H9 (cell line): ENCODE measurements around the gene PNMA1. TPM values are rescaled to one million over a fixed set of nuclear protein-coding genes. Genes with fewer than 3 reads are reported as not detected.

Experiments
- DNase-seq: peaks from one replicate; pipeline ENCODE4 v3.0.0-alpha.2; 2017
- H2AFZ ChIP-seq: one replicate; pipeline ENCODE4 v1.6.1; 2013; ENCODE audit warnings: mild to moderate bottlenecking, low read length, control low read depth, moderate library complexity
- H2AK5ac ChIP-seq: 2 replicates; pipeline ENCODE4 v1.6.1; 2013; ENCODE audit warnings: low read length, control low read depth, mixed read lengths; ENCODE audit not compliant: insufficient read length
- H2BK120ac ChIP-seq: one replicate; pipeline ENCODE4 v1.6.1; 2013; ENCODE audit warnings: low read depth, mild to moderate bottlenecking, low read length, control low read depth, inconsistent platforms; ENCODE audit not compliant: poor library complexity, severe bottlenecking
- H2BK12ac ChIP-seq: 2 replicates; pipeline ENCODE4 v1.6.1; 2013; ENCODE audit warnings: low read length, control low read depth, mixed read lengths, low read depth; ENCODE audit not compliant: insufficient read length
- H2BK15ac ChIP-seq: 2 replicates; pipeline ENCODE4 v1.6.1; 2013; ENCODE audit warnings: low read depth, low read length, control low read depth
- H2BK20ac ChIP-seq: one replicate; pipeline ENCODE4 v1.6.1; 2013; ENCODE audit warnings: low read depth, mild to moderate bottlenecking, low read length, control low read depth, inconsistent platforms; ENCODE audit not compliant: poor library complexity, severe bottlenecking
- H2BK5ac ChIP-seq: 2 replicates; pipeline ENCODE4 v1.6.1; 2013; ENCODE audit warnings: low read length, control low read depth, mixed read lengths; ENCODE audit not compliant: insufficient read length
- H3K14ac ChIP-seq: 2 replicates; pipeline ENCODE4 v1.6.1; 2013; ENCODE audit warnings: low read length, control low read depth; ENCODE audit not compliant: insufficient read depth
- H3K18ac ChIP-seq: 2 replicates; pipeline ENCODE4 v1.6.1; 2013; ENCODE audit warnings: low read depth, mild to moderate bottlenecking, mixed read lengths, low read length, control low read depth; ENCODE audit not compliant: insufficient read length
- H3K23ac ChIP-seq: 2 replicates; pipeline ENCODE4 v1.6.1; 2013; ENCODE audit warnings: low read length, control low read depth, mixed read lengths, low read depth; ENCODE audit not compliant: insufficient read length
- H3K23me2 ChIP-seq: 2 replicates; pipeline ENCODE4 v1.6.1; 2013; ENCODE audit warnings: low read depth, mild to moderate bottlenecking, mixed read lengths, low read length, control low read depth; ENCODE audit not compliant: insufficient read length, poor library complexity, severe bottlenecking
- H3K27ac ChIP-seq: 2 replicates; pipeline ENCODE4 v1.5.1; 2013; ENCODE audit warnings: low read length, control low read depth, mixed read lengths, low read depth; ENCODE audit not compliant: insufficient read length
- H3K27me3 ChIP-seq: 2 replicates; pipeline ENCODE4 v1.6.1; 2013; ENCODE audit warnings: low read length, control low read depth, inconsistent platforms; ENCODE audit not compliant: insufficient read depth
- H3K4ac ChIP-seq: 2 replicates; pipeline ENCODE4 v1.6.1; 2013; ENCODE audit warnings: low read depth, mild to moderate bottlenecking, control low read depth, inconsistent platforms, low read length, moderate library complexity
- H3K4me1 ChIP-seq: 2 replicates; pipeline ENCODE4 v1.6.1; 2013; ENCODE audit warnings: low read length, control low read depth, inconsistent platforms; ENCODE audit not compliant: insufficient read depth
- H3K4me2 ChIP-seq: 2 replicates; pipeline ENCODE4 v1.6.1; 2013; ENCODE audit warnings: low read length, control low read depth, mixed read lengths; ENCODE audit not compliant: insufficient read length, insufficient read depth
- H3K56ac ChIP-seq: 2 replicates; pipeline ENCODE4 v1.6.1; 2013; ENCODE audit warnings: low read depth, mild to moderate bottlenecking, mixed read lengths, low read length, control low read depth; ENCODE audit not compliant: insufficient read length
- H3K79me1 ChIP-seq: 2 replicates; pipeline ENCODE4 v1.6.1; 2013; ENCODE audit warnings: low read depth, mild to moderate bottlenecking, moderate library complexity, low read length, control low read depth, inconsistent platforms; ENCODE audit not compliant: insufficient read depth, poor library complexity, severe bottlenecking
- H3K79me2 ChIP-seq: 2 replicates; pipeline ENCODE4 v1.6.1; 2013; ENCODE audit warnings: low read length, control low read depth, inconsistent platforms; ENCODE audit not compliant: insufficient read depth
- H3K9ac ChIP-seq: 2 replicates; pipeline ENCODE4 v1.6.1; 2013; ENCODE audit warnings: low read length, control low read depth, mixed read lengths; ENCODE audit not compliant: insufficient read length; ENCODE audit errors: extremely low read depth
- H3K9me3 ChIP-seq: one replicate; pipeline ENCODE4 v1.6.1; 2013; ENCODE audit warnings: low read depth, low read length, inconsistent platforms; ENCODE audit not compliant: control insufficient read depth
- H3T11ph ChIP-seq: one replicate; pipeline ENCODE4 v1.6.1; 2013; ENCODE audit warnings: mild to moderate bottlenecking, low read length, control low read depth, inconsistent platforms
- H4K20me1 ChIP-seq: one replicate; pipeline ENCODE4 v1.6.1; 2013; ENCODE audit not compliant: control insufficient read depth, insufficient read length, insufficient read depth
- H4K5ac ChIP-seq: 2 replicates; pipeline ENCODE4 v1.6.1; 2013; ENCODE audit warnings: low read depth, mild to moderate bottlenecking, mixed read lengths, low read length, control low read depth; ENCODE audit not compliant: insufficient read length
- H4K8ac ChIP-seq: replicated peaks from 2 replicates; pipeline ENCODE4 v1.6.1; 2013; ENCODE audit warnings: low read length, control low read depth, mixed read lengths, low read depth; ENCODE audit not compliant: insufficient read length
- H4K91ac ChIP-seq: 2 replicates; pipeline ENCODE4 v1.6.1; 2013; ENCODE audit warnings: low read depth, mild to moderate bottlenecking, moderate library complexity, mixed read lengths, low read length, control low read depth; ENCODE audit not compliant: insufficient read length
- H3K27ac Mint-ChIP-seq, 3 experiments: 2 replicates in 2 of 3; 3 replicates in 1 of 3; pipeline ENCODE4 v1.8.0; 2020 to 2021; ENCODE audit warnings: mixed read lengths in 3 of 3, mild to moderate bottlenecking in 1 of 3, moderate library complexity in 1 of 3
- H3K27me3 Mint-ChIP-seq: 2 replicates; pipeline ENCODE4 v1.8.0; 2021; ENCODE audit warnings: low read depth, mild to moderate bottlenecking, moderate library complexity, mixed read lengths
- H3K36me3 Mint-ChIP-seq, 3 experiments: 2 replicates in 2 of 3; 3 replicates in 1 of 3; pipeline ENCODE4 v1.8.0; 2020 to 2021; ENCODE audit warnings: low read depth in 3 of 3, mixed read lengths in 3 of 3; ENCODE audit not compliant: insufficient read depth in 1 of 3
- H3K4me1 Mint-ChIP-seq, 2 experiments: 2 replicates each; pipeline ENCODE4 v1.8.0; 2020; ENCODE audit warnings: mixed read lengths in 2 of 2
- H3K4me3 Mint-ChIP-seq, 2 experiments: 2 replicates in 1 of 2; 3 replicates in 1 of 2; pipeline ENCODE4 v1.8.0; 2020 to 2021; ENCODE audit warnings: mild to moderate bottlenecking in 2 of 2, mixed read lengths in 2 of 2, moderate library complexity in 1 of 2
- H3K9me3 Mint-ChIP-seq, 2 experiments: 2 replicates in 1 of 2; 3 replicates in 1 of 2; pipeline ENCODE4 v1.8.0; 2020; ENCODE audit warnings: mild to moderate bottlenecking in 2 of 2, mixed read lengths in 2 of 2, moderate library complexity in 1 of 2
- WGBS: extraction: QIAGEN DNeasy Blood & Tissue Kit; methylation state at CpG from one replicate; pipeline ENCODE4 v1.1.7; 2013; ENCODE audit warnings: missing lambda C conversion rate, low lambda C conversion rate, mixed read lengths; ENCODE audit not compliant: insufficient read length; ENCODE audit errors: extremely low coverage; 5-methylcytosine and 5-hydroxymethylcytosine counted together
- total RNA-seq: library from RNA; stranded (reverse); gene quantifications from 2 replicates; pipeline ENCODE4 v1.2.1, GENCODE V29; 2021
- TF ChIP-seq, protein P1 (sequence below): fragments of 200-600 bp; sonication (generic); conservative IDR thresholded peaks from 3 replicates; pipeline ENCODE4 v1.8.0; 2021; ENCODE audit warnings: antibody characterized with exemption, mild to moderate bottlenecking

PNMA1 gene
- total RNA-seq, 1 experiment from 2014 or later: 56.1 TPM

DNA sequence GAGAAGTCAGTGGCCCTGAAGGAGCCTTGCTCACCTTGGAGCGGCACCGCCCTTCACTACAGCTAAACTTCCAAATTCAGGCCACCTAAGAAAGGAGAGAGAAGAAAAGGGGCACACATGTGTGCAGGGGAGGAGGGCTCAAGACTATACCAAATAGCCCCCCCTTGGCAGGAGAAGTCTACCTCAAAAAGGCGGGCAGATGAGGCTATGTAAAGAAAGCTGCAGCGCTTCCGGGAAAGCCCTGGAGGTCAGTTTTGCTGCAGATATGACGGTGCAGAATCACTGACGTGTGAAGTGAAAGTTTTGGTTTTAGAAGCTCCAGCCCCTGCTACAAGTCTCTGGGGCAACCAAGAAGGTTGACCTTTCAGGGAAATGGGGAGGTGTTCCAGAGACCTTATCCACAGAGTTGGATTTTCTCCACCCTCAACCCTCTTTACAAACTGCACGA lies 48.2 kb upstream of the PNMA1 start:
- no peak overlapping the region for H2BK15ac ChIP-seq
- TF ChIP-seq, protein P1, sequence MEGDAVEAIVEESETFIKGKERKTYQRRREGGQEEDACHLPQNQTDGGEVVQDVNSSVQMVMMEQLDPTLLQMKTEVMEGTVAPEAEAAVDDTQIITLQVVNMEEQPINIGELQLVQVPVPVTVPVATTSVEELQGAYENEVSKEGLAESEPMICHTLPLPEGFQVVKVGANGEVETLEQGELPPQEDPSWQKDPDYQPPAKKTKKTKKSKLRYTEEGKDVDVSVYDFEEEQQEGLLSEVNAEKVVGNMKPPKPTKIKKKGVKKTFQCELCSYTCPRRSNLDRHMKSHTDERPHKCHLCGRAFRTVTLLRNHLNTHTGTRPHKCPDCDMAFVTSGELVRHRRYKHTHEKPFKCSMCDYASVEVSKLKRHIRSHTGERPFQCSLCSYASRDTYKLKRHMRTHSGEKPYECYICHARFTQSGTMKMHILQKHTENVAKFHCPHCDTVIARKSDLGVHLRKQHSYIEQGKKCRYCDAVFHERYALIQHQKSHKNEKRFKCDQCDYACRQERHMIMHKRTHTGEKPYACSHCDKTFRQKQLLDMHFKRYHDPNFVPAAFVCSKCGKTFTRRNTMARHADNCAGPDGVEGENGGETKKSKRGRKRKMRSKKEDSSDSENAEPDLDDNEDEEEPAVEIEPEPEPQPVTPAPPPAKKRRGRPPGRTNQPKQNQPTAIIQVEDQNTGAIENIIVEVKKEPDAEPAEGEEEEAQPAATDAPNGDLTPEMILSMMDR: no peak
- no peak overlapping the region for H3K23ac ChIP-seq
- no peak overlapping the region for H2BK5ac ChIP-seq
- peaks cover 3% of the 10 kb centered on the region; the same call in 1 of the 2 replicates for H3K4me1 ChIP-seq
- H3K56ac ChIP-seq: no peak overlapping the region
- Mint-ChIP-seq H3K27ac (0 out of 7 replicates have a peak overlapping the region, but pooled peaks of 1 of the 3 experiments have one; percentile 34), H3K27me3 (peaks cover 76% of the 10 kb centered on the region), H3K4me1 (peaks cover 26 to 44% of the 10 kb centered on the region in 2 experiments), H3K4me3 (no peak overlapping the region), H3K9me3 (no peaks in the 10 kb centered on the region; a peak in 1 of 5 replicates), H3K36me3 (no peaks in the 10 kb centered on the region)
- no peak overlapping the region for H2AK5ac ChIP-seq
- H3K27me3 ChIP-seq: no peaks in the 10 kb centered on the region; the same call in 1 of the 2 replicates
- no peak overlapping the region for H3K4ac ChIP-seq
- H3T11ph ChIP-seq: no peak overlapping the region
- H3K9me3 ChIP-seq: no peaks in the 10 kb centered on the region
- H2BK20ac ChIP-seq: no peak overlapping the region
- no peaks in the 10 kb centered on the region for H3K79me2 ChIP-seq
- peaks cover 14% of the 10 kb centered on the region for H3K23me2 ChIP-seq
- H3K27ac ChIP-seq: no peak overlapping the region
- H4K91ac ChIP-seq: no peak overlapping the region
- no peak overlapping the region for H2BK120ac ChIP-seq
- H4K8ac ChIP-seq: no peak overlapping the region
- H2BK12ac ChIP-seq: no peak overlapping the region
- no peak overlapping the region for H2AFZ ChIP-seq
- H3K9ac ChIP-seq: no peak overlapping the region
- no peak overlapping the region for H3K14ac ChIP-seq
- DNase-seq: no peak
- no peak overlapping the region for H4K5ac ChIP-seq
- no CpG with 5 or more reads among the region's 8 CpGs for WGBS
- no peaks in the 10 kb centered on the region for H3K79me1 ChIP-seq
- H3K4me2 ChIP-seq: no peak overlapping the region
- no peaks in the 10 kb centered on the region for H4K20me1 ChIP-seq
- no peak overlapping the region for H3K18ac ChIP-seq
